ENCODE data around the gene CLDN9.

DNA sequence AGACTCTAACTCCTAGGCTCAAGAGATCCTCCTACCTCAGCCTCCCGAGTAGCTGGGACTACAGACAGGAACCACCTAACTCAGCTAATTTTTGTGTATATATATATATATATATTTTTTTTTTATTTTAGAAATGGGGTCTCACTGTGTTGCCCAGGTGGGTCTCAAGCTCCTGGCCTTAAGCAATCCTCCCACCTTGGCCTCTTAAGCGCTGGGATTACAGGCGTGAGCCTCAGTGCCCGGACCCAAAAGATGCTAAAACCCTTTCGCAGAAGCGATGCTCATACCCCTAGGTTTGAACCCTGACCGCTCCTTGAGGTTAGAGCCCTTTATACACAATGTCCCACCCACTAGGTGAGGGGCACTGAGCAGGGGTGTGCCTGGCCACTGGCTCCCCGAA, 2.2 kb upstream of the CLDN9 start:
- TF ChIP-seq, protein P1, sequence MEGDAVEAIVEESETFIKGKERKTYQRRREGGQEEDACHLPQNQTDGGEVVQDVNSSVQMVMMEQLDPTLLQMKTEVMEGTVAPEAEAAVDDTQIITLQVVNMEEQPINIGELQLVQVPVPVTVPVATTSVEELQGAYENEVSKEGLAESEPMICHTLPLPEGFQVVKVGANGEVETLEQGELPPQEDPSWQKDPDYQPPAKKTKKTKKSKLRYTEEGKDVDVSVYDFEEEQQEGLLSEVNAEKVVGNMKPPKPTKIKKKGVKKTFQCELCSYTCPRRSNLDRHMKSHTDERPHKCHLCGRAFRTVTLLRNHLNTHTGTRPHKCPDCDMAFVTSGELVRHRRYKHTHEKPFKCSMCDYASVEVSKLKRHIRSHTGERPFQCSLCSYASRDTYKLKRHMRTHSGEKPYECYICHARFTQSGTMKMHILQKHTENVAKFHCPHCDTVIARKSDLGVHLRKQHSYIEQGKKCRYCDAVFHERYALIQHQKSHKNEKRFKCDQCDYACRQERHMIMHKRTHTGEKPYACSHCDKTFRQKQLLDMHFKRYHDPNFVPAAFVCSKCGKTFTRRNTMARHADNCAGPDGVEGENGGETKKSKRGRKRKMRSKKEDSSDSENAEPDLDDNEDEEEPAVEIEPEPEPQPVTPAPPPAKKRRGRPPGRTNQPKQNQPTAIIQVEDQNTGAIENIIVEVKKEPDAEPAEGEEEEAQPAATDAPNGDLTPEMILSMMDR (IDR thresholded peaks at IDR 0.05), result no peak
- no peak for TF ChIP-seq POLR2A (IDR thresholded peaks at IDR 0.05)
